ENCODE measurements around the gene LBR.

Gene LBR

GRCh38 chr1:225464851-225465792 is 37.3 kb upstream of the LBR start:
- TF ChIP-seq CTCF (IDR thresholded peaks at IDR 0.05), result no peak
- H3K4me3 Mint-ChIP-seq, result no peak overlapping the region
- H3K36me3 Mint-ChIP-seq (ENCODE audit: low read depth), result no peaks in the 10 kb centered on the region
- peaks cover 11% of the 10 kb centered on the region for H3K27me3 Mint-ChIP-seq (ENCODE audit: low read depth, poor library complexity)
- no peaks in the 10 kb centered on the region for H3K9me3 Mint-ChIP-seq
- DNase-seq, result peak; percentile 51
- peak overlapping the region; percentile 59 for H3K27ac Mint-ChIP-seq
- peaks cover 73% of the 10 kb centered on the region for H3K4me1 Mint-ChIP-seq

GRCh38 chr1:225462714-225463574 is 35.1 kb upstream of the LBR start:
- Mint-ChIP-seq H3K9me3 (no peaks in the 10 kb centered on the region), H3K27ac (no peak overlapping the region), H3K36me3 (ENCODE audit: low read depth) (no peaks in the 10 kb centered on the region), H3K4me3 (peak overlapping the region; percentile 19), H3K4me1 (peaks cover 78% of the 10 kb centered on the region), H3K27me3 (ENCODE audit: low read depth, poor library complexity) (peaks cover 9% of the 10 kb centered on the region)
- DNase-seq, result no peak
- TF ChIP-seq CTCF (IDR thresholded peaks at IDR 0.05), result no peak

- H3K9me3 Mint-ChIP-seq, result no peaks in the 10 kb centered on the region
- peaks cover 9% of the 10 kb centered on the region for H3K27me3 Mint-ChIP-seq (ENCODE audit: low read depth, poor library complexity)
- no peak overlapping the region for H3K27ac Mint-ChIP-seq
- TF ChIP-seq CTCF (IDR thresholded peaks at IDR 0.05), result no peak
- no peak overlapping the region for H3K4me3 Mint-ChIP-seq
- no peaks in the 10 kb centered on the region for H3K36me3 Mint-ChIP-seq (ENCODE audit: low read depth)
- H3K4me1 Mint-ChIP-seq, result peaks cover 74% of the 10 kb centered on the region
- no peak for DNase-seq
Observed at GRCh38 chr1:225462429-225462713, 34.5 kb upstream of the LBR start.

- Mint-ChIP-seq H3K4me3 (no peak overlapping the region), H3K27ac (no peak overlapping the region), H3K27me3 (ENCODE audit: low read depth, poor library complexity) (peaks cover 9% of the 10 kb centered on the region), H3K36me3 (ENCODE audit: low read depth) (peaks cover 4% of the 10 kb centered on the region), H3K4me1 (peaks cover 69% of the 10 kb centered on the region), H3K9me3 (peaks cover 6% of the 10 kb centered on the region)
- no peak for TF ChIP-seq CTCF (IDR thresholded peaks at IDR 0.05)
- no peak for DNase-seq
Observed at GRCh38 chr1:225461533-225462428, 33.9 kb upstream of the LBR start.

GRCh38 chr1:225460737-225461532 is 33.1 kb upstream of the LBR start:
- H3K4me1 Mint-ChIP-seq, result peaks cover 67% of the 10 kb centered on the region
- TF ChIP-seq CTCF (IDR thresholded peaks at IDR 0.05), result no peak
- DNase-seq, result no peak
- peaks cover 9% of the 10 kb centered on the region for H3K27me3 Mint-ChIP-seq (ENCODE audit: low read depth, poor library complexity)
- H3K36me3 Mint-ChIP-seq (ENCODE audit: low read depth), result peaks cover 5% of the 10 kb centered on the region
- no peak overlapping the region for H3K4me3 Mint-ChIP-seq
- peaks cover 7% of the 10 kb centered on the region for H3K9me3 Mint-ChIP-seq
- H3K27ac Mint-ChIP-seq, result no peak overlapping the region
